Kasumi-1 (cell line): ENCODE results near the gene ADAMTS6.
"Not testable (repeated sequence)": the region's sequence is repeated elsewhere in the genome, so short reads cannot be mapped to it uniquely, and the experiment has no call there.

Experiments used
- DNase-seq, 2 experiments: peaks; one replicate each; lab custom pipeline; 2025; lab: John Stamatoyannopoulos, UW

The ADAMTS6 gene

GRCh38 chr5:65474130-65474711 lies 7.5 kb downstream of the ADAMTS6 start:
- DNase-seq, result no peak

GRCh38 chr5:65468633-65469032 lies 13.1 kb downstream of the ADAMTS6 start:
- no peak for DNase-seq

GRCh38 chr5:65462139-65462705 lies 19.5 kb downstream of the ADAMTS6 start:
- no peak for DNase-seq

- DNase-seq, result no peak
Measured at GRCh38 chr5:65461490-65461889, 20.2 kb downstream of the ADAMTS6 start.

- no peak for DNase-seq
Measured at GRCh38 chr5:65459995-65460394, 21.7 kb downstream of the ADAMTS6 start.

GRCh38 chr5:65455064-65455463 lies 26.7 kb downstream of the ADAMTS6 start:
- no peak for DNase-seq

GRCh38 chr5:65451436-65451835 lies 30.3 kb downstream of the ADAMTS6 start:
- DNase-seq, result no peak

- no peak for DNase-seq
Measured at GRCh38 chr5:65446682-65447081, 35.0 kb downstream of the ADAMTS6 start.

- no peak for DNase-seq
Measured at GRCh38 chr5:65441800-65442199, 39.9 kb downstream of the ADAMTS6 start.

GRCh38 chr5:65440456-65440855 lies 41.3 kb downstream of the ADAMTS6 start:
- DNase-seq, result no peak

GRCh38 chr5:65434122-65434521 lies 47.6 kb downstream of the ADAMTS6 start:
- peak; percentile 14 to 20 for DNase-seq

GRCh38 chr5:65426656-65427055 lies 55.1 kb downstream of the ADAMTS6 start:
- DNase-seq, result no peak

GRCh38 chr5:65423623-65424022 lies 58.1 kb downstream of the ADAMTS6 start:
- no peak for DNase-seq

GRCh38 chr5:65418661-65419060 lies 63.1 kb downstream of the ADAMTS6 start:
- DNase-seq, result no peak

- DNase-seq, result no peak
Measured at GRCh38 chr5:65413822-65414221, 67.9 kb downstream of the ADAMTS6 start.

- no peak for DNase-seq
Measured at GRCh38 chr5:65412842-65413241, 68.9 kb downstream of the ADAMTS6 start.

- no peak for DNase-seq
Measured at GRCh38 chr5:65411356-65411755, 70.4 kb downstream of the ADAMTS6 start.

- DNase-seq, result no peak
Measured at GRCh38 chr5:65395526-65396155, 86.1 kb downstream of the ADAMTS6 start.

- no peak for DNase-seq
Measured at GRCh38 chr5:65394087-65394486, 87.6 kb downstream of the ADAMTS6 start.

GRCh38 chr5:65391591-65391990 lies 90.1 kb downstream of the ADAMTS6 start:
- DNase-seq, result no peak

GRCh38 chr5:65390208-65390607 lies 91.5 kb downstream of the ADAMTS6 start:
- no peak for DNase-seq

- no peak for DNase-seq
Measured at GRCh38 chr5:65383859-65384258, 97.9 kb downstream of the ADAMTS6 start.

GRCh38 chr5:65382582-65382981 lies 99.1 kb downstream of the ADAMTS6 start:
- no peak for DNase-seq

- DNase-seq, result not testable (repeated sequence)
Measured at GRCh38 chr5:65370505-65370904, 111.2 kb downstream of the ADAMTS6 start.
